ENCODE results near the gene TMPRSS4.

The TMPRSS4 gene

DNA sequence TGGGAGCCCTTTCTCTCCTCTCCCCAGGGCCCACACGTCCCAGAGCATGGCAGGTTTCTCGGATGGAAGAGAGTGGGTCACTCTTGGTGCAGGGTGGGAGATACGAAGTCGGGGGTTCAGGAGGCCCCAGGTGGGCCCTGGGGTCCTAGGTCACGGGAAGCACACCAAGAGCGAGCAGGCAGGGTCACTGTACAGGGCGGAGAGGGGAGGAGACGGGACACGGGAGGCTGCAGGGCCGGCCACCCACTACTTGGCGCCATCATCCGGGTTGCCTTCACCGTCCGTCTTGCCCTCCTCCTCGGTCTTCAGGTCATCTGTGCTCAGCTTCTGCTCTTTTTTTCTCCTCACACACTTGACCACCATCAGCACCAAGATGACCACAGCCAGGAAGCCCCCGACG lies 89.8 kb downstream of the TMPRSS4 start:
- no peak for DNase-seq (ENCODE audit: low read depth in 1 of 2, low spot score in 1 of 2)
- in situ Hi-C loops (cut with HindIII; ENCODE audit: low pct_unique_long_range_greater_than_20kb, low sequenced_read_pairs): no loop called here
- no peak for TF ChIP-seq JUND (IDR thresholded peaks at IDR 0.05; ENCODE audit: low read depth)

DNA sequence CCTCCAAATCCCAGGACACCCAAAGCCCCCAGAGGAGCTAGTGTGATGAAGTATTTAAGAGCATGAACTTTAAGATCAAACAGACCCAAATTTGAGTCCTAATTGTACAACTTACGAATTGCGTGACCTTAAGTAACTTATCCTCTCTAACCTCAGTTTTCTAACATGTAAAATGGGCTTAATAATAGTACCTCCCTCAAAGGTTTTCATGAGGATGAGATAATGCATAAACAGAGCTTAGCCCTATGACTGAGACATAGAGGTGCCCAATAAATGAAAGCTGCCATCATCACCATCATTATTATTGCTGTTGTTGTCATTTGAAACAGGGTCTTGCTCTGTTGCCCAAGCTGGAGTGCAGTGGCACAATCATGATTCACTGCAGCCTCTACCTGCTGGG lies 90.4 kb downstream of the TMPRSS4 start:
- TF ChIP-seq JUND (IDR thresholded peaks at IDR 0.05; ENCODE audit: low read depth): no peak
- no peak for DNase-seq (ENCODE audit: low read depth in 1 of 2, low spot score in 1 of 2)
- in situ Hi-C loops (cut with HindIII; ENCODE audit: low pct_unique_long_range_greater_than_20kb, low sequenced_read_pairs): no loop called here

DNA sequence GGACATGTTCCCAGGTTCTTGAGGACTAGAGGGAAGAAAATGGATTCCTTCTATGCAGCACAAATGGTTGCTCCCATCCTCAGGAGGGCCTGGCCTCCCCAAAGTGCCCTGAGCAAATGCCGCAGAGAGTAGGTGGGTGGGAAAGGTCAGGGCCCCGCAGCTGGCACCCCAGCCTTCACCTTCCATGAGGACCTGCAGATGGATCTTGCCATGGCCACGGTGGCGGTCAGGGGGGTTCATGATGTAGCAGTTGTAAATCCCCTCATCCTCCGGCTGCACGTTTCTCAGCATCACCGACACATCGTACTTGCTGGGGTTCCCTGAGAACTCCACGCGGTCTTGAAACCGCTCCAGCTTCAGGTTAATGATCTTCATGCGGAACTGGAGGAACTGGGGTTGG lies 91.0 kb downstream of the TMPRSS4 start:
- in situ Hi-C loops (cut with HindIII; ENCODE audit: low pct_unique_long_range_greater_than_20kb, low sequenced_read_pairs): no loop called here
- no peak for DNase-seq (ENCODE audit: low read depth in 1 of 2, low spot score in 1 of 2)
- no peak for TF ChIP-seq JUND (IDR thresholded peaks at IDR 0.05; ENCODE audit: low read depth)

DNA sequence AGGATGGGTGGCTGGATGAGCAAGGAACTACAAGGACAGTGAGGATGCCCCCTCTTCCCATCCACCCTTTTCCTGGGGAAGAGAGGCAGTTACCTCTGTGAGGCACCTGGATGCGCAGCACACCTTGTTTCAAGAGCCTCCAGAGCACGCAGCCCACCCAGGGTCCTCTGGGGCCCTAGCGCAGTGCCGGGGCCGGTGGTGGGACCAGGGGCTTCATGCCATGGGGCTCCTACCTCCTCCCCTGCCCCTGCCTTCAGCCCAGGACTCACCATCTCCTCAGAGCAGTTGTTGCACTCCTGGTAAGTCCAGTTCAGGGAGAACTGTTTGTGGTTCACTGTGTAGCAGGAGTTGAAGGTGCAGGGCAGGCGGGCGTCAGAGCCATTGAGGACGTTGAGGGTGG lies 91.4 kb downstream of the TMPRSS4 start:
- in situ Hi-C loops (cut with HindIII; ENCODE audit: low pct_unique_long_range_greater_than_20kb, low sequenced_read_pairs): no loop called here
- TF ChIP-seq JUND (IDR thresholded peaks at IDR 0.05; ENCODE audit: low read depth): no peak

DNA sequence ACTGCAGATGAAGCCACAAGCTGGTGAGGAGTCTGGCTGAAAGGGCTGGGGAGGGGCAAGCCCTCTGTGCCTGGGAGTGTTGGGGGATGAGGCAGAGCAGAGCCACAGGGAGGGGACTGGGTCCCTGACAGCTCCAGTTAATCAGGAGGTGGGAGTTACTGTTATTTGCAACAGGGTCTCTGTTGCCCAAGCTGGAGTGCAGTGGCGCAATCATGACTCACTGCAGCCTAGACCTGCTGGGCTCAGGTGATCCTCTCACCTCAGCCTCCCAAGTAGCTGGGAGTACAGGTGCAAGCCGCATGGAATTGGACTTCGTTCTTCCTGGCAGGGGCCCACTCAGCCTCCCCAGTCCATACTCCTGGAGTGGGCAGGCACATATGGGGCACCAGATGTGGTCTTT lies 91.9 kb downstream of the TMPRSS4 start:
- TF ChIP-seq JUND (IDR thresholded peaks at IDR 0.05; ENCODE audit: low read depth): no peak
- in situ Hi-C loops (cut with HindIII; ENCODE audit: low pct_unique_long_range_greater_than_20kb, low sequenced_read_pairs): no loop called here
- DNase-seq (ENCODE audit: low read depth in 1 of 2, low spot score in 1 of 2): no peak

More for the DNA sequence above, 91.4 kb downstream of the TMPRSS4 start:
- DNase-seq (ENCODE audit: low read depth in 1 of 2, low spot score in 1 of 2): no peak

DNA sequence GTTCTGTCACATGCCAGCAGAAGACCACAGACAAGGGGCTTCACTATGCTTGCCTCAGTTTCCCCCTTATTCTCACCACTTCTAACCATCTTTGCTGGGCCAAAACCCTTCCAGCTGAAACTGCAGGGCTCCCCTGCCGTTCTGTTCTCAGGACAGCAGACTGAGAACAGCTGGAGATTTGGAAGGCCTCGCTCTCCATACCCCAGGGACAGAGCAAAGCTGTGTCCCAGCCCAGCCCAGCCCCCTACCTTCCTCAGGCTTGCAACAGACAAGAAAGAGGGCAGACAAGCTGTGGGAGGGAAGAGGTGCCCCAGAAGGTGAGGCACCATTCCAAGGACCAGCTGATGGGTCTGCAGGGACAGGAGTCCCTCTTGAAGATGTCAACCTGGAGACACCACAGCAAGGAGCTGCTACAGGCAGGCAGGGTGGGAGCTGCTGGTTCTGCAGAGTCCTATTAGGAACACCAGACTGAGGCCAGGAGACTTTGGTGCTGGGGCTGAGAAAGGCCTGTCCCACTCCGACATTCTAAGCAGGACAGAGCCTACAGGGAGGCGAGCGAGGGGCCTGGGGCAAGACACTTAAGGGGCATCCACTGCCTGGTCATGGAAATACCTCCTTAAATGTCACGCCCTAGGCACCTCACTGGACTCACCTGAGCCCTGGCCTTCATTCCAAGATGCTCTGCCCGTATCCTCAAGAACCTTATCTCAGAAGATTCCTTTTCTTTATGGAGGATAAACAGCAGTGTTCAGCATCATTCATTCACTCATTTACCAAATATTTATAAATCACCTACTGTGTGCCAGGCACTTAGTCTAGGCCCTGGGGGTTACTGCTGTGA lies 92.6 kb downstream of the TMPRSS4 start:
- in situ Hi-C loops (cut with HindIII; ENCODE audit: low pct_unique_long_range_greater_than_20kb, low sequenced_read_pairs): no loop called here
- no peak for DNase-seq (ENCODE audit: low read depth in 1 of 2, low spot score in 1 of 2)
- no peak for TF ChIP-seq JUND (IDR thresholded peaks at IDR 0.05; ENCODE audit: low read depth)

DNA sequence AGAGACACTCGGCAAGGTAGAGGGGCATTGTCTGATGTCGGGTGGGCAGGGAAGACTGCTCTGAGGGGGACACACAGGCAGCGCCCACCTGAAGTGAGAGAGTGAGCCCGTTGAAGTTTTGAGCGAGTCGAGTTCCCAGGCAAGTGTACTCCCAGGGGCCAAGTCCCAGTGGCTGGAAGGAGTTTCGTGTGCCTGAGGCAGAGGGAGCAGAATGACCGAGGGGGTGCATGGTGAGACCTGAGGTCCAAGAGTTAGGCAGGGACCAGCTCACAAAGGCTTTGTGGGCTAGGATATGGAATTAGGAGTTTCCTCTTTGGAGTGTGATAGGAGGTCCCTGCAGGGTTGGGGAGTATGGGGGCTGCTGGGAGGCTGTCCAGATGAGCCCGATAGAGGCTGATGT lies 93.4 kb downstream of the TMPRSS4 start:
- in situ Hi-C loops (cut with HindIII; ENCODE audit: low pct_unique_long_range_greater_than_20kb, low sequenced_read_pairs): no loop called here
- no peak for DNase-seq (ENCODE audit: low read depth in 1 of 2, low spot score in 1 of 2)
- no peak for TF ChIP-seq JUND (IDR thresholded peaks at IDR 0.05; ENCODE audit: low read depth)

DNA sequence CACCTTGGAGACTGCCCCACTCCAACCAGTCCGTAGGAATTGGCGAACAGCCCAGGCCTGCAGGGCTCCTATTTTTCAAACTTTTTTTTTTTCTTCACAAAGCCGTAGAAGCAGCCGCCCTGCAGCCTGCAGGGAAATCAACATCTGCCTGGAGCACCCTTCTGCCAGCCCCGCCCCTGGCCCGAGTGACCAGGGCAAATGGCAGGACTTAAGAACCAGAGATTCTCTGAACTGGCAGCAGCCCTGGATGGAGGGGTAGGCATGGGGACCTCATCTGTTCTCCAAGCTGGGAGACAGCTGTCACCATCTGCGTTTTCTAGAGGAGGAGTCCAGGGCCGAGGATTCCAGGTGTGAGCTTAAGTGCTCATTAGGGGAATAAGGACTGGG lies 94.0 kb downstream of the TMPRSS4 start:
- TF ChIP-seq JUND (IDR thresholded peaks at IDR 0.05; ENCODE audit: low read depth): no peak
- no peak for DNase-seq (ENCODE audit: low read depth in 1 of 2, low spot score in 1 of 2)
- in situ Hi-C loops (cut with HindIII; ENCODE audit: low pct_unique_long_range_greater_than_20kb, low sequenced_read_pairs): no loop called here
